GM18507 (cell line): ENCODE measurements around the gene KLHL2.
"Not testable (repeated sequence)": the region's sequence is repeated elsewhere in the genome, so short reads cannot be mapped to it uniquely, and the experiment has no call there.

ENCODE experiments used
- DNase-seq: peaks from one replicate; pipeline ENCODE4 v3.0.0; 2011; ENCODE audit warnings: low read depth; ENCODE audit not compliant: insufficient read length; ENCODE audit errors: extremely low spot score
- FAIRE-seq: peaks from 2 replicates; lab custom pipeline; 2011; peaks lifted over from hg19 to GRCh38; lab: Jason Lieb, UNC

KLHL2 gene

GRCh38 chr4:165312506-165312905 lies 105.1 kb downstream of the KLHL2 start:
- DNase-seq (no peak), FAIRE-seq (no peak)

DNA sequence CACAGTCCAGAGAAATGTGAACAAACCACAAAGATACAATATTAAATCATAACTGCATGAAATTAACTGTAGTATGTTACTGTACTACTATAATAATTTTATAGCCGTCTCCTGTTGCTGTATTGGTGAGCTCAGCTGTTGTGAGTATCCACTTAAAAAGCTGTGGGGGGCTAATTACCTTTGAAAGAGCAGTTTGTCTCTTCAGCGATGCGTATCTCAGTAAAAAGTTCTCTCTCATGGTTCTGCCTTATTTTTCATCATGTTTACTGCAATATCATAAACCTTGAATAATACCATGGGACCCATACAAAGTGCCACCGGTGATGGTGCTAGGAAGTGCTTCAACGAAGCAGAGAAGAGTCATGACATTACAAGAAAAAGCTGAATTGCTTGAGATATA lies 111.7 kb downstream of the KLHL2 start:
- DNase-seq: no peak
- no peak for FAIRE-seq

- FAIRE-seq (no peak), DNase-seq (no peak)
Measured at GRCh38 chr4:165319509-165319908, 112.1 kb downstream of the KLHL2 start.

DNA sequence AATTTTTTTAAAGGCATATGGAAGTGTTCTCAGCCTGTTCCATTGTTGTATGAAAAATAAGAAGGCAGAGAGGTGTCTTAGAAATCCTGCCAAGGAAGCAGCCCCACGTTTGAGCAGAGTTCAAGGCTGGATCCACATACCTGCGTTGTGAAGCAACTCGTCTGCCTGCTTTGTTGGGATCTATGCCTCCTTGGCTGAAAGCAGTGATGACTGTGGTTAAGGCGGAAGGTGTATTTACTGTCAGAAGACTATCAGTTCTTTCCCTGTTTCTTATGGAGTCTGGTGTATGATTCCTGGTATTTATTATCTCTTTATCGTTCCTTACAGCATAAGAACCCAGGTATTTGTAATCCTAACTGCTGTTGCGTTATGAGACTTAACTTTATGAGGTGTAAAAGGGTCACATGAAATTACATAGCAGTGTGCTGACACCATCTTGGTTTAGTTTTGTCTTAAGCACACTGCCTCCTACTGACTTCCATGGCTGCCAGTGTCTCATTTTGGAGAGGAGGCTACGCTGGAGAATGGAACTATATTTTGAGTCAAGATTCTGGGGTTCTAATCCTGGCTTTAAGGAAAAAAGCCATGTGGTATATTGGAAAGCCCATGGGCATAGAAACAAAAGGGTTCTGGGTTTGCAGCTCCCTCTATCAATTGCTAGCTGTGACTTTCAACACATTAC lies 117.0 kb downstream of the KLHL2 start:
- DNase-seq: no peak
- FAIRE-seq: no peak

DNA sequence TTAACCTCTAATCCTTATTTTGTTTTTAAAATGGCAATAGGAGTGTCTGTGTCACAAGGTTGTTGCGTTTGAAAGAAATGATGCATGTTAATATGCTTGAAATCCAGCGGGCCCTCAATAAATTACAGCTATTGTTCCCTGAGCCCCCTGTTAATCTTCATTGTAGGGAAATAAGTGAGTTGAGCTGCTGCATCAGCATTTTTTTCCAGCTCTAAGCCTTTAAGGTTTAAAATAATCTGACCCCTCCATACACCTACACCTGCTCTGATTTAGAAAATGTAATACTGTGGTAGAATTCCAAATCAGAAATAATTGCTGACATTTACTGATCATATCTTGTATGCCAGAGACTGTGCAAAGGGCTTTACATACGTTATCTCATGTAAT lies 117.5 kb downstream of the KLHL2 start:
- DNase-seq (no peak), FAIRE-seq (no peak)

DNA sequence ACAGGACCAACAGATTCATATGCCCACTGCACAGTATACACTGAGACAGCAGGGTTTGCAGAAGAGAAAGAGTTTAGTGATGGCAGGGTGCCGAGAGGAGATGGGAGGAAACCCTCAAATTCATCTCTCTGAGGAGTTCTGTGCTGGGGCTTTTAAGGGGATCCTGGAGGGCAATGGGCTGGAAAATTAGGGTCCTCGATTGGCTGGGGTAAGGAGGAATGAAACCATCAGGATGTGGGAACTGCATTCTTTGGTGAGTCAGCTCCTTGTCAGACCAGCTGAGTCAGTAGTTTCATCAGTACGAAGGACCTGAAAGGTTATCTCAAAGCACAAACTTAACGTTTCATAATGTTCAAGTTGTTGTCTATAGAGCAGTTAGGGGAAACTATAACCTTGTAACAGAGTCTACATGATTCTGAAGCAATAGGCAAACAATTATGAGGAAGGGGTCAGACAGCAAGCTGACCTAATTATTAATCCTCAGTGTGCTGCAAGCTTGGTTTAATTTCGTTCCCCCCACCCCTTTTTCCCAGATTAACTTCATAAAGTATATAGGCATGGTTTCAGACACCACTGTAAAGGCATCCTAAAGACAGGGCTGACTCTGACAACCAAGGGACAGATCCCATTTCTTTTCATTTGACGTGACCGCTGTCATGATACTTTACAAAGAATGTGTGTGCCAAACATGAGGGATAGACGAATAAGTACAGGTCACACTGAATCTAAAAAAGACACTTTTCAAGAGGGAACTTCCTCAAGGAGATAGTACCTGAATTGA lies 118.6 kb downstream of the KLHL2 start:
- FAIRE-seq: peak; percentile 24
- no peak for DNase-seq

- DNase-seq (peak; percentile 5), FAIRE-seq (no peak)
Measured at GRCh38 chr4:165326831-165327210, 119.5 kb downstream of the KLHL2 start.

DNA sequence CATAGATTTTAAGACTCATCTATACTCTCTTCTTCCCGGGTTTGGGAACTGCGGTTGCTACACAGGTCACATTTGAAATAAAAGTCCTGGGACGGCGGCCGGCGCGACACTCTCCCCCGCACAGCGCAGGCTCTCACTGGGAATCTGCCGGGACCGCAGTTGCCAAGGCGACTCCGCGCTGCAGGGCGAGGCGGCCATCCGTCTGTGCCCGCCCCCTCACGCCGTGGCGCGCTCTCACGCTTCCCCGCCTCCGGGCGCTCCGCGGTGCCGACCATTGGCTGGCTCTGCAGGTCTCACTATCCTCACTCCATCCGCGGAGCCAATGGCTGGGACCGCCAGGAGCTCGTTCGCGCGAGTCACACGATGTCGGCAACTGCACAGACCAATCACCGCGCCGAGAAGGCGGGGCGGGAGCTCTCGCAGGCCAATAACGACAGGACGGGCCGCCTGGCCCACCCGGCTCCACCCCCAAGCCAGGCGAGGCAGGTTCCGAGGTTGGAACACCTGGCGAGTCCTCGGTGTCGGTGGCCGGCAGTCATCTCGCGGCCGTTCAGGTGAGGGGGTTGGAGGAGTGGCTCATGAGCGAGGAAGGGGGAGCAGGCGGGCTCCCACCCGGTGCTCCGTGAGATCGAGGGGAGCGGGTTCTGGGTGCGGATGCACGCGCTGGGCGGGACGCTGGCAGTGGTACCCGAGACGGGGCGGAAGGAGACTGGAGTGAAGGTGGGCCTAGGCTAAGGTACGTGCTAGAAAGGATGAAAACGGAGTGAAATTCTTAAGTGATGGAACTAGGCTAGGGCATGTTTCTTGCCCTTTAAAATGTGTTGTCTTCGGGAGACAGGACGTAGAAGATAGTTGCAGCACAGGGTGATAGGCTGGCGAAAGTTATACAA lies 120.1 kb downstream of the KLHL2 start, which contains the start of gene MSMO1:
MSMO1 (plus strand) TSS at position 459 of the 890 bp plus-strand sequence. CDS start 5,702 bp downstream, outside the sequence.
- FAIRE-seq (peak; percentile 98), DNase-seq (peak; percentile 80)

GRCh38 chr4:165328101-165328425 lies 120.7 kb downstream of the KLHL2 start:
- no peak for FAIRE-seq

DNA sequence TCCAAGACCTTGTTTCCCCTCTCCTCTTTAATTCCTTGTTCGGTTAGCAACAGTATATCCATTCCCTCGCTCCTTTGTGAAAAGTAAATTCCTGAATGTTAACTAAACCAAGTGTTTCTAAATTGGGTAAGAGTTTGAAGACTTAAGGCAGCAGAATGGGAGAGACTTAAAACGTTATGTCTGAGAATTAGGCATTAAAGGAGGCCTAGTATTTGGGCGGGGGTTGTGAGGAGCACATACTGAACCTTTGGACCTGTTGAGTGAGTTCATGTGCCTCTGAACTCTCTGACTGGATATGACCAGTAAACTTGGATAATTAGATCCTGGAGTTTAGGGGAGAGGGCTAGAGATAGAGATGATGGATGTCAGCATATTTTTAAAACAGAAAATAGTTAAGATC lies 121.3 kb downstream of the KLHL2 start:
- FAIRE-seq (peak; percentile 5), DNase-seq (no peak)

More at GRCh38 chr4:165328101-165328425, 120.7 kb downstream of the KLHL2 start:
- no peak for DNase-seq

GRCh38 chr4:165330071-165330470 lies 122.7 kb downstream of the KLHL2 start:
- DNase-seq (no peak), FAIRE-seq (no peak)

- DNase-seq (no peak), FAIRE-seq (no peak)
Measured at GRCh38 chr4:165330666-165331065, 123.3 kb downstream of the KLHL2 start.

GRCh38 chr4:165331359-165331758 lies 124.0 kb downstream of the KLHL2 start:
- FAIRE-seq: no peak

GRCh38 chr4:165331823-165332222 lies 124.5 kb downstream of the KLHL2 start:
- DNase-seq: no peak
- no peak for FAIRE-seq

More at GRCh38 chr4:165331359-165331758, 124.0 kb downstream of the KLHL2 start:
- DNase-seq: no peak

DNA sequence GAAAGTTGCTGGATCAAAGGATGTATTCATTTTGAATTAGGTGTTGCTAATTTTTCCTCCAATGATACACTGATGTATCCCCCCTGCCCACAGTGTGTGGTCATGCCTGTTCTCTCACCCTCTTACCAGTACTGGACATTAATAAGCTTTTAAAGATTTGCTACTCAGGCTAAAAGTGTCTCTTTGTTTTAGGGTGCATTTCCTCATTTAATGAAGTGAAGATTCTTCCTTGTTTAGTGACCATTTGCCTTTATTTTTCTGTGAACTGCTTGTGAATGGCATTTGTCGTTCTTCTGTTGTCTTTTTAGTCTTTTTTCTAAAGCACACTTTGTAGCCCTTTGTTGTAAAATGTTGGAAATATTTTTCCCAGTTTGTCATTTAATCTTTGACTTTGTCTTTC lies 125.1 kb downstream of the KLHL2 start:
- DNase-seq (no peak), FAIRE-seq (no peak)

DNA sequence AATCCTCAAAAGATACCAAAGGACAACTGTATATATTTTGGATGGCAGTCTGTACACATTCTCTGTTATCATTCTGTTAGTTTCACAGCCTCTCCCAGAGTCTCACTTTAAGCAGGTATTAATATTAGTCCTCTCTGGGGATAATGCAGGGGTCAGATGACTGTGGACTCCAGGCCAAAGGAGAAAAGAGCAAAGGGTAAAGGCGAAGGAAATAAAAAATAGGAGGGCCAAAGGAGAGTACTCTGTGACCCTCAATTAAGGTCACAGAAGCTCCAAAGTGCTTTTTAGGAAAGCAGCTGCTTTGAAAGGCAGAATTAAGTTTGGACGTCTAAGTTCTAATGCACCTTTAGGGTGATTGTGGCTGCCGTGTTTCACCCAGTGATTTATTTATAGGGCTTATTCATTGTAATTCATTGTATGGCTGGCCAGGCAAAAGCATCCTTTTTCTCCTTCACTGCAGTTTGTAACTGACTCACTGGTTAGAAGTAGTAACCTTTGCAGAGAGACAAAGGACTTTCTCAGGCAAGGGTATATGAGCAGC lies 127.9 kb downstream of the KLHL2 start:
- DNase-seq (no peak), FAIRE-seq (no peak)

DNA sequence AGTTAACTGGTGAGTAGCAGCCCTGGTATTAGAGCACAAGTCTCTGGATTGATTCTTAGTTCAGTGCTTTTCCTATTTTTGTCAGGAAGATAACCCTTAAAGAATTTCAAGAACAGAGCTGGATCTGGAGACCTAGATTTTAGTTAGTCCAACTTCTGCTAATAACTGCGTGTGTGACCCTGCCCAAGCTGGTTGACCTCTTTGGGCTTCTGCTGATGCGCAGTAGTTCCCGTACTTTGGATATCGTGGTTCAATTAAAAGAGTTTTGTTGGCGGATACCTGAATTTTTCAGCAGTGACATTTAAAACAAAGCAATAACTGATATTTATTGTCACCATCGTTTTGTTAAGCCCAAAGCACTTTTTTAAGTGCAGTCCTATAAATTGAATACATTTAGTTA lies 129.4 kb downstream of the KLHL2 start:
- no peak for FAIRE-seq
- no peak for DNase-seq

DNA sequence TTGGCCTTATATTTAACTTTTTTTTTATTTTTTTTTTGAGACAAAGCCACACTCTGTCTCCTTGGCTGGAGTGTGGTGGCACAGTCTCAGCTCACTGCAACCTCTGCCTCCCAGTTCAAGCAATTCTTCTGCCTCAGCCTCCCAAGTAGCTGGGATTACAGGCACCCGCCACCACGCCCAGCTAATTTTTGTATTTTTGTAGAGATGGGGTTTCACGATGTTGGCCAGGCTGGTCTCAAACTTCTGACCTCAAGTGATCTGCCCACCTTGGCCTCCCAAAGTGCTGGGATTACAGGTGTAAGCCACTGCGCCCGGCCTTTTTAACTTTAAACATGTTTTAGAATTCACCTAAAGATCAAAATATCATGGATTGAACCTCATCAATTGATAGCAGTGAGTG lies 135.0 kb downstream of the KLHL2 start:
- DNase-seq: not testable (repeated sequence)

DNA sequence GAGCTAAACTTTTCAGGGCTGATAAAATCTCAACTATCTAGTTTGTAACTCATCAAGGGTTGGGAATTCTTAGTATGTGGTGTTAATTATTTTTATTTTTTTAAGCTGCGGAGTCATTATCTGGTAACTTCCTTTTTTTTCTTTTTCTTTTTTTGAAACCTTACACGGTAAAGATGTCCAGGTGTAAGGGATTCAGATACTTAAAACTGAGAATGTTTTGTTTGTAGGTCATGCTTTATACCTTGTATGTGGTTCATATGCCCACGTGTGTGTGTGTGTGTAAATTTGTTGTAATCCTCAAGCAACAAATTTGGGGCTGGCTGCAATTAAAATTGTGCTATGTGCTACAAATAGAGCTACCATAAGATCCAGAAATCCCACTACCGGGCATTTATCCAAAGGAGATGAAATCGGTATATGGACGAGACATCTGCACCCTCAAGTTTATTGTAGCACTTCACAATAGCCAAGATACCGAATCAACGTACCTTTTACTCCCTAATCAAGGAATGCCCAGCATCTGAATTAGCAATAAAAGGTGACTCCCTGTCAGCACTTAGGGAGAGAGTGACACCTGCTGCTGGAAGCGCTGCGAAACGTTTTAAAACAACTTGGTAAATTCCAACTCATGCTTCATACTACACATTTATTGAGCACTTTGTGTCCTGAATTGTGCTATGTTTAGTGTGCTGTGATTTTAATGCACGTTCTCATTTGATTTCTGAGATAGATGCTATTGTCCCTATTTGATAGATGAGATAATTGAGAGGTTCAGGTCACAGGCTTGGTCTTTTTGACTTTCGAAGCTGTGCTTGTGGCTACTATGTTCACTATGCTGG lies 136.2 kb downstream of the KLHL2 start:
- FAIRE-seq (peak; percentile 12), DNase-seq (no peak)

More for the DNA sequence above, 135.0 kb downstream of the KLHL2 start:
- FAIRE-seq: not testable (repeated sequence)
